NCI-H2196 (cell line): ENCODE data around the gene RAD51AP2.
"Not testable (repeated sequence)": the region's sequence is repeated elsewhere in the genome, so short reads cannot be mapped to it uniquely, and the experiment has no call there.

Source experiments
- DNase-seq: peaks from one replicate; lab custom pipeline; 2025; ENCODE audit not compliant: unreplicated experiment; lab: John Stamatoyannopoulos, UW

Gene RAD51AP2

DNA sequence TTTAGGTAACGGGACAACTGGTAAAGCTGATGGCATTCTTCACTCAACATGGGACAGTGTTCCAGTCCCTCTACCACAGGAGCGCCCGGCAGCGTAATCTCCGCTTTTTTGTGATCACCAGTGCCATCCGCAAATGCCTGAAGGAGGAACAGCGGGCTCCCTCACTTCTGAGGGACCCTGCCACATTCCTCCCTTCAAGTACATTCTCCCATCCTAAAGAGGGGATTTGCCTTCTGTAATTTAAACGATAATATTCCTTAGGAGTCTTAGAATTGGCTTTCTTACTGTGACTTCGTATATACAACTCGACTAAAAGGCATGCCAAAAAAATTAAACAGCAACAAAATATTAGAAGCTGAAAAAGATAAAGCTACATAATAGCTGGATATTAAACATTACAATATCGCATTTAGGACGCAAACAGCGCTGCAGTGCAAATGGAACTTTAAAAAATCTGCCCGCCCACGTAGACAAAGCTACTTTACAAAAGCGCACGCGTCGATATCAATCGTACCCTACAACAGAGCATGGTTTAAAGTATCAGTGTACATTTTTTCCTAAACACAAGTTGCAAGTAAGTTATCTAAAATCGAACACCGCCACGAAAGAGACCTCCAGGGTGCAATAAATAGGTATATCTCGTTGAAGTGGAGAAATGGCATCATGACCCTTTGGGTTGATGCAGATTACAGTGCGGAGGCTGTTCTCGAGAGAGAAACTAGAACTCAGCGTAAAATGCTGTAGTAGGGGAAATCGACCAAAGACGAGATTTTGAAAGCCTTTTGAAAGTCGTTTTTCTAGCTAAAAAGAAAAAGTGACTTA is 20.0 kb upstream of the RAD51AP2 start:
- no peak for DNase-seq

DNA sequence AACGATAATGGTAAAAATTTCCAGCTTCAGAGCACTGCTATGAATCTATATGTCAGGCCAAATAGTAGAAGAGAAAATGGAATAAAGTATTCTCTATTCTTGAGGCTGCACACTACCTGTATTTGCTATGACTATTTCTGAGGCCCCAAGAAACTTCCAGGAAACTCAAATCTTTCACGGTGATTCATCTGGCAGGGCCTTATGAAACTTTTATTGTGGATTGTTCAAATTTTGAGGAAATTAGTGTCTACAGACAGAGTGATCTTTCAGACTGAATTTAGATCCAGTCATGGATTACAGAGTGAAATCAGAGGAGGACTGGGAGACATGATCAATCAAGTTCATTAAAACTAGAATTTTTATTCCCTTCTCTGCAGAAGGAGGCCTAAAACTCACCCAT is 18.2 kb upstream of the RAD51AP2 start:
- DNase-seq, result no peak

DNA sequence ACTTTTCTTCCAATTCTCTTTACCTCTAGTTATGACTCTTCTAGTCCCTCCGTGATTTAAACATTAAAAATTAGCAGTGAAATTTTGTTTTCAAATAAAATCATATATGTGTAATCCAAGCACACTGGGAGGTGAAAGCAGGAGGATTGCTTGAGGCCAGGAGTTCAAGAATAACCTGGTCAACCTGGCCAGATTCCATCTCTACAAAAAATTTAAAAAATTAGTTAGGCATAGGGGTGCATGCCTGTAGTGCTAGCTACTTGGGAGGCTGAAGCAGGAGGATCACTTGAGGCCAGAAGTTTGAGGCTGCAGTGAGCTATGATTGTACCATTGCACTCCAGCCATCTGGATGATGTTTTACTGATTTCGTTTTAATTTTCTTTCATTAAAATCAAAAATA is 15.3 kb upstream of the RAD51AP2 start:
- DNase-seq, result no peak

DNA sequence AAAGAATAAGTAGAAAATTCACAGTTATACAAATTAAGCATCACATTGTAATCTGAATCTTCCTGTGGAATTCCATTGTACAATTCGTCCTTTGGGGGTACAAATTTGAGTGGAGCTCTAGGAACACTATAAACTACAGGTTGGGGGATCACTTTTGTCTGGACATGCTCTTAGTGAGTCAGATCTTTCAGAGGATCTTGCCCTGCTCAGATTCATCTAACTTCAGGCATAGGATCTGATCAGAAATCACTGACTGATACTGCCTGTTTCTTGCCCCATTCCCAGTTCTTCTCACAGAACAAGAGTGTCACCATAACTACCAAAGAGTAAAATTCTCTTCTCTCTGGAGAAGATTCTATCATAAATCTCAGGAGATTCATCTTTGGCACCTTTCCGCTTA is 11.5 kb upstream of the RAD51AP2 start:
- DNase-seq, result no peak

DNA sequence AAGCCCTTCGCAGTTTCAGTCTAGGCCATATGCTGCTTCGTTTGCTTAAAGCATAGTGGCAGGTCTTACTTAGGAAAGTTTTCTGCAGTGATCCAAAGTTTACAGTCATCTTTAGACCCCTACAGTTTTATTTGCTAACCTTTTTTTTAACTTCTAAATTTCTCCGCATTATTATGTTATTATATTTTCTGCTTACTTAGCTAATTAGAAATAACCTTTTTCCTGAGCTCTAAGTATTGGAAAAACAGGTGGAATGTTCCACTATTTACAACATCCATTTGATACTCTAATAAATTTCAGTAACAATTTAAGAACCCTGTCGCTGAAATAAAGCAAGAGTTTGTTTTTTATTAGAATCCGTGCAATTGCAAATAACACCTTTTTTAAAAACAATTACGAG is 4.1 kb upstream of the RAD51AP2 start:
- DNase-seq, result no peak

DNA sequence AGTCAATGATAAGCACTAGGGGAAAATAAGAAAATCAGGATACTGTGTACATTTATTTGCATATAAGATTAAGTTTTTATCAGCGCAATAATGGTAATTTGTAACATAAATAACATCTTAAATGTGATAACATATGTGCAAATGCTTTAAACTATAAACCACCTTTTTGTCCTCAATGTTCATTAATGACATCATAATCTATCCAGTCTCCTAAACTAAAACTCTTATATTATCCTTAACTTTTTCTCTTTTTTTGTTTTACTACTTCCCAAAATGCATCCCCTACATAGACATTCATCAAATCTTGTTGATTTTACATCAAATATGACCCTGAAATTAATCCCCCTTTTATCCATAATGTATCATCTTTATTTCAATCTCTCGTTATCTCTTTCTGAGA is 3.4 kb upstream of the RAD51AP2 start:
- no peak for DNase-seq

DNA sequence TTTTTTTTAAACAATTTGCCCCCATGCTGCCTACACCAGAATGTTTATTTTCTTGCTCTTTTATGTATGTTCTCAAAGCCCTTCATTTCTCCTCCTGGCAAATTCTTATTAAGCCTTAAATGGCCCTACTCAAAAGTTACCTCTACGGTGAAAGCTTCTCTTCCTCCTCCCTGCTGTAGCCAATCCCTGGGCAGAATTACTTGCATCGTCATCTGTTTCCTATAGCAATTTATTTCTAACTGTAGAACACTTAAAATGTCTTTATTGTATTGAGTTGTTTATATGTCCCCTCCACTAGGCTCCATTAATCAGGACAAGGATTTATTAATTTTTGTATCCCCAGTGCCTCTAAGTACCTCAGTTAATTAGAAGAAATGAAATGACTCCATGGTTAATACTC is 2.5 kb upstream of the RAD51AP2 start:
- DNase-seq, result no peak

DNA sequence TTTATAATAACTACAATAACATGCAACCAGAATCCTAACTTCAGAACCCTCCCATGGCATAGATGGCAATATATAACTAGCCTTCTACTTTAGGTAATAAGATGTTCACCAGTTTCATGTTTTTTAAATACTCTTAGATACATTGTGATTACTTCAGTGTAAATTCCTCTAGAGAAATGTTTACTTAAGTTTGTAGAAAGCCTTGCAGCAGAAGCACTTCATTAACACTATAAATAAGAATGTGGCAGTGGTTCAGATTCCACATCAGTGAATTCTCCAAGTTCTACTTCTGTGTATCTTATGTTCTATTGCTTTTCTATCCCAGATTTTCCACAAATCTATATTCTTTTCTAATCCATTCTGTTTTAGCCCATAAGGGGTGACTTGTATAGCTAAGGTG is 1.2 kb upstream of the RAD51AP2 start:
- DNase-seq, result no peak

DNA sequence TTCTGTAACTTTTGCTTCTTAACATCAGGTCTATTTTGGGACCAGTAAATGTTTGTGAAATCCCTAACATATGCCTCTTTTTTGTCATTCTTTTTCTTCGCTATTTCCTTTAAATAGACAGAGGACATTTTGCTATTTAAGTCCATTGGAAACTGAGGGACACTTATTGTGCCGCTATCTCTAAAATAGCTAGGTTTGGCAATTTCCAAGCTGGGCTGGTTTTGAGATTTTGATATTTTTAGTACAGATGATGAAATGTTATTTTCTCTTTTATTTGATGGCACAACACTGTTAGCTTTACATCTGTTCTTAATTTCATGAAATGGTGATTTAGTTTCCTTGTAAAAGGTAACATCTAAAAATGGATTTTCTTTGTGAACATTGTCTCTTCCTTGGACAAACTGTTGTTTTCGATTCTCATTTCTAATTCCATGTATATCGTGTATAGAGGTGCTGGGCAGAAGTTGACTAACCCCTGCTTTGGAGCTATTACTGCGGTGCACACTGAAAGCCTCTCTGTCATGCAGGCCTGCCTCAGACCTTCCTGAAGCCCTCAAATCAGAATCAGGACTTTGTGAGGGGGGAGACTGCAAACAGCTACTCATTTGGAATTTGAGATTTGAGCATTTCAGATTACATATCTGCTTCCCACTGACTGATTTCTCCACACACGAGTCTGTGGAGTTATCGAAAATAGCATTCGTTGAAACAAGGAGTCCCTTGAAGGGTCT is 594 bp downstream of the RAD51AP2 start:
- DNase-seq, result no peak

DNA sequence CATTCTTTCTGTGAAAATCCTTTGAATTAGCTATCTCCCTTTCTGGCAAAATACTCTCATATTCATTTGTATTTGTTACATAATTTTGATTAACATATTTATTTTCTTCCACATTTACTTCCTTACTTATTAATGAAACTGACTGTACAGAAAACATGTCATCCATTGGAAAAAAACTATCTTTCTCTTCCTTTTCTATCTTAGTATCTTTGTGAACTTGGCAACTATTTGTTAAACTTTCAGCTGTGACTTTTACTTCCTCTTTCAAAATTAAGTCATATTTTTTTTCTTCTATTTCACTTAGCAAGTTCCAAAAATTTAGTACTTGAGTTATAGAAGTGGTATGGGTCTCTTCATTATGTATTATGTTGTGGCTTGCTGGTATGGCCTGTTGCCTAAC is 2.6 kb downstream of the RAD51AP2 start:
- DNase-seq, result no peak

DNA sequence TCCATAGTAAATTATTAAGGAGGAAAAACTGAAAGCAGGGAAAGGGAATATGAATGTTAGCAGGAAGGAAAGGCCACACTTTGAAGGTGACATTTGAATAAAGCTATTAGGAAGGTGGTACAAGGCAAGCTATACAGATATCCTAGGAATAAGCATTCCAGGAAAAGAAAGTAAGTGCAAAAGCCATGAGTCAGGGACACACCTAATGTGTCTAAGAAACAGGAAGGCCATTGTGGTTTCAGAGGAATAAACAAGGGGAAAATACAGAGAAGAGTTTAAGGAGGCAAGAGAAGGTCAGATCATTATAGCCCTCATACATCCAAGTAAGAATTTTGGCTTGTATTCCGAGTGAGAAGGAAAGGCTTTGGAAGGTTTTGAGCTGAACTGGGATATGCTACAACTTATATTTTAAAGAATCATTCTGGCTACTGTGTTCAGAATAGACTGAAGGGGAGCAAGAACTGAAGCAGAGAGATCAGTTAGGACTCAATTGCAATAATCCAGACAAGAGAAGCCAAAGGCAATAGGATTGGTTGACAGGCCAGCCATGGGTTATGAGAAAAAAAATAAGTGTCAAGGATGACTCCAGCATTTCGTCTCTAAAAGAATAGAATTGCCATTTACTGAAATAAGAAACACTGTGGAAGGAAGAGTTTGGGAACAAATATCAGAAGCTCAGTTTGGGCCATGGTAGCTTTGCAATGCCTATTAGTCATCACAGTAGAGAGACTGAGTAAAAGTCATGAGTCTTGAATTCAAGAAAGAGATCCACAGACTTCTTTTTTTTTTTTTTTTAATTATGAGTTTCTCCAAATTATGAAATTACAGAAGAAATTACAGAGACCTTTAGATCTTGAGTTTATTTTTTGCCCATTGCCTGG is 11.3 kb downstream of the RAD51AP2 start:
- DNase-seq, result no peak

DNA sequence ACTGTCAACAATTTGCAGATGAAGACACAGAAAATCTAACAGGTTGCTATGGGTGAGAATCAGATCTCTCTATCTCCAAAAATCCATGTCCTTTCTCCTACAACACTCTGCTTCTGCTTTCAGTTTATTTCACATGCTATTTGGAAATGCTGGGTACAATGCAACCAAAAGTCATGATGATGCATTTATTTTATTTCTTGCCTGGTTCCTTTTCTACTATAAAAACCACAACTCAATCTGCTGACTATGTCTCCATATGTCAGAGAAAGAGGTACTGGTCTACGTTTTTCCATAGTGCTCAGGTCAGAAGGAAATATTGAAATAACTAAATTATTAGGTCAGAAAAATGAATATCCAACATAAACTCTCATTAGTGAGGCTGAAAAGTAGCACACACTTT is 20.5 kb downstream of the RAD51AP2 start:
- DNase-seq, result no peak

DNA sequence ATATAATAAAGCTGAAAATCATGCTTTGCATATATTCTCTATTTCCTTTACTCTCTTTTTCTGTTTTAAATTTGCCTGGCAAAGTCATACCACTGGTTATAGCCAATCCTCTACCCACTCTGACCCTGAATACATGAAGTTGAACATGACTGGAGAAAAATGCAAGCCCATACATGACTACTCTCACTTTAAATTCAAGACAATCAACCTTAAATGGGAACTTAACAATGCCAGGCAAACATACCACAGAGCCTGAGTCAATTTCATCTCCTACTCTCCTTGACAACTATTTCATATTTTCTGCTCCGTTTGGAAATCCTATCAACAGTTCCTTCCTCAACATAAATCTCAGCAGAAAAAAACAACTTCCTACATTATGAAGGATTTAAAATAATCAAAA is 22.6 kb downstream of the RAD51AP2 start:
- no peak for DNase-seq

DNA sequence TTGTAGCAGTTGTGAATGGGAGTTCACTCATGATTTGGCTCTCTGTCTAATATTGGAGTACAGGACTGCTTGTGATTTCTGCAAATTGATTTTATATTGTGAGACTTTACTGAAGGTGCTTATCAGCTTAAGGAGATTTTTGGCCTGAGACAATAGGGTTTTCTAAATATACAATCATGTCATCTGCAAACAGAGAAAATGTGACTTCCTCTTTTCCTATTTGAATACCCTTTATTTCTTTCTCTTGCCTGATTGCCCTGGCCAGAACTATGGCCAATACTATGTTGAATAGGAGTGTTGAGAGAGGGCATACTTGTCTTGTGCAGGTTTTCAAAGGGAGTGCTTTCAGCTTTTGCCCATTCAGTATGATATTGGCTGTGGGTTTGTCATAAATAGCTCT is 28.1 kb downstream of the RAD51AP2 start:
- DNase-seq, result not testable (repeated sequence)

DNA sequence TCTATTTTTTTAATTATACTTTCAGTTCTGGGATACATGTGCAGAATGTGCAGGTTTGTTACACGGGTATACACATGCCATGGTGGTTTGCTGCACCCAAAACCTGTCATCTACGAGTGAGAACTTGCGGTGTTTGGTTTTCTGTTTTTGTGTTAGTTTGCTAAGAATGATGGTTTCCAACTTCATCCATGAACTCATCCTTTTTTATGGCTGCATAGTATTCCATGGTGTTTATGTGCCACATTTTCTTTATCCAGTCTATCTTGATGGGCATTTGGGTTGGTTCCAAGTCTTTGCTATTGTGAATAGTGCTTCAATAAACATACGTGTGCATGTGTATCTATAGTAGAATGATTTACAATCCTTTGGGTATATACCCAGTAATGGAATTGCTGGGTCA is 29.6 kb downstream of the RAD51AP2 start:
- DNase-seq, result not testable (repeated sequence)

DNA sequence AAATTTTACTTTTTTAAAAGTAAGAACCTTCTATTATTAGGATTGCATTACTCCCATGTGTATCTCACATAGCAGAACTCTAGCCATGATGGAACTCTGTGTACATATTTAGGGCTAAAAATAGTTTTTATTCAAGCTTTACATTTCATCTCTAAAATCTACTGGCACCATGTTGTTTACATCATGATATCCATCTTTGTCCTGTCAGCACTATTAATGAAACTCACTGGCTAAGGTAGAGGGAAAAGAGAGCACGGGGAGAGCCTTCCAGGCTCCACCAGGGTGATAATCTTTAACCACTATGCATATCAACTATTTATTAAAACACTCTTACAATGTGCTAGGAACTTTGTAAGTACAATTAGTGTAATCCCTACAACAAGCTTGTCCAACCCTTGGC is 34.7 kb downstream of the RAD51AP2 start:
- DNase-seq, result no peak

DNA sequence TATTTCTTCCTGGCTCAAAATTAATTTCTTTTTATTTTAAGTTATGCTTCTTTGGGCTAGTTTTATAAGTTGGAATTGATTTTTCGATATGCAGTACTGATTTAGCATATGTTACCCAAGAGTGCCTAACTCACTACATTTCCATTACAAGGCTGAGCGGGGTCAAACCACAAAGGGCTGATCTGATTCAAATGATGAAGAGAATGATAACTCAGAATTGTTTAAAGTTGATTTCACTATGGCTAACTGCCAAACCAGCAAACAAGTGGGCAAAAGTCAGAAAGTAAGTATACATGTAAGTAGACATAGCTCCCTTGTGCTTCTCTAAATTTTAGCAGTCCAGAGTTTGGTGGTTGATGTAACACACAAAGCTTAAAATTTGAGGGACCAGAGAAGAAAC is 35.6 kb downstream of the RAD51AP2 start:
- no peak for DNase-seq

DNA sequence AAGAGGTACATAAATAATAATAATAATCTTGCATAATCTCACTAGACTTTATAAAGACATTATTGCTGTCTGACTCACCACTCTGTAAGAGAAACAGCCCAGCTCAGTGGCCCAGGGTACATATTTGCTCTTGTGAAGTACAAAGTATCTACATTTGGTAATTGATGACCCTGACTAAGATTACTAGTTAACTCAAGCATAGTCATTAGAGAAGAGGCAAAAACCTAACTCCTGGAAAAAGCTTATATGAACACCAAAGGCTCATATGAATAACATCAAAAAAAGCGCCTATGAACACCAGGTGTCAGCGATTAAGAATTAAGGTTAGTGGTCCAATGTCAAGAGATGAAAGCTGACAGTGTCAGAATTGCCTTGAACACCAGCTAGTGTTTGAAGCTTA is 38.4 kb downstream of the RAD51AP2 start:
- DNase-seq, result no peak

DNA sequence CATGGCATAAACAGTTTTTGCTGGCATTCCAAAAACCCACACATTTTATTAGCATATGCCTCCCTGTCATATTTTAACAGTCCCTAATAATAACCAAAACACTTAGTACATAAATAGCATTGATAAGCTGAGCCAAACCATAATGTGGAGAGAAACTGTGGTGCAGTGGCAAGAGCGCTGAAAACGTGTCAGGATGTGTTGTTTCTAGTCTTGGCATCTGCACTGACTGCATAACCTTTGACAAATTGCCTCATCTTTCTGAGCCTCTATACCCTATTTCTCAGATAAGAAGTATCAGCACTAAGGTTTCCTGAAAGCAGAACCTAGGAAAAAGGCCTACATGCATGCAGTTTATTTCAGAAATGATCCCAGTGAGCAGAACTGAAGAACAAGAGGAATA is 41.4 kb downstream of the RAD51AP2 start:
- DNase-seq, result no peak

DNA sequence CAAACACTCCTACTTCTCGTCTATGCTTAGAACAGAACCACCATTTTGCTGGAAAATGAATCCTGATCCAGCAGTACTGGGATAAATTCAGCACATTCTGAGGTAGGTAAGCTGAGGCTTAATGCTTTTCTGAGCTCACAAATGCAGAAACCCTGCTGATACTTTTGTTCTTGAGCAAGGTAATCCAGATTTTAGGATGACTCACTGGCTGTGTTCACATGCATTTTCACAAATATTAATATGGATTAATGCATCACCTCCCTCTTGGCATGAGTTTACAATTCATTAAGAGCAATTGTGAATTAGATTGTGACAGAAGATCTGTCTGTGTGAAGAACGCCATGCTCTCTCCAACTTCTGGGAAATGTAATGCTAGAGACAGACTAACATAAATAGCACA is 42.2 kb downstream of the RAD51AP2 start:
- no peak for DNase-seq

DNA sequence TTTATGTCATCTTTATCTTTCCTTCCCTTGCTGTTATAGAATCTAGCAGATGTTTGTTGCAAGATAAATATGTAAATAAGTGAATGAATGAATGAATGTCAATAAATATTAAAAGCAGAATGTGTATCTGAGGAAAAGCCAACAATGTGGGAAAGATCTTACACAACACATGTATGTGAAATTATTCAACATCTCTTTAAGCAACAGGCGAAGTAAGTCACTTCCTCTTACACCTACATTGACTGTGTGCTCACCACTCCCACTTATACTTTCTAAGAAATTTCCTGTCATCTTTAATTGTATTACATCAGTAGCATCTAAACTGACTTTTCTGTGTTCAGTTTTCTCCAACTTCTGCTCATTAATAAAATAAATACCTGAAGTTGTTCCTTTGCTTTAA is 43.0 kb downstream of the RAD51AP2 start:
- DNase-seq, result no peak

DNA sequence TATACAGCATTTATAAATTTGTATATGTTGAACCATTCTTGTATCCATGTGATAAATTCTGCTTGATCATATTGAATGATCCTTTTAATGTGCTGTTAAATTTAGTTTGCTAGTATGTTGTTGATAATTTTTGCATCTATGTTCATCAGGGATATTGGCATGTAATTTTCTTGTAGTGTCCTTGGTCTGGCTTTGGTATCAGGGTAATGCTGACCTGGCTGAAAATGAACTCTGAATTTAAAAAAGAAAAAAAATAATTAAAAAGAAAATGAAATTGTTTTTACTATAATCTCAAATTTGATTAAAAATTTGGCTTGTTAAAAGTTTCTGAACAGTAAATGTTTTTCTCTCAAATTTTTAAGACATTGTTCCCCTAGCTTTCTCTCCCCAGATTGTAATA is 46.3 kb downstream of the RAD51AP2 start:
- no peak for DNase-seq
